Fibroblast of lung (primary cell): ENCODE data around the gene GRIN2D.

ENCODE experiments used
- CTCF ChIP-seq, 2 donors: IDR thresholded peaks in 1 of 2; conservative IDR thresholded peaks in 1 of 2; 1 replicate in 1 of 2; 2 replicates in 1 of 2; pipeline ENCODE4 v1.5.1; 2011 to 2012; ENCODE audit warnings: low read length in 2 of 2, control low read depth in 1 of 2, inconsistent platforms in 1 of 2, low read depth in 1 of 2, mild to moderate bottlenecking in 1 of 2
- EZH2 ChIP-seq: IDR thresholded peaks from 2 replicates; pipeline ENCODE4 v1.5.1; 2012; ENCODE audit warnings: low read length, control low read depth, mild to moderate bottlenecking; ENCODE audit errors: missing control alignments

GRCh38 chr19:48424694-48425219 lies 31.3 kb downstream of the GRIN2D start:
- TF ChIP-seq CTCF (conservative IDR thresholded peaks at IDR 0.05 in 1 of 2, IDR thresholded peaks at IDR 0.05 in 1 of 2; ENCODE audit: low read depth in 1 of 2, low read length in 2 of 2): no peak
- TF ChIP-seq EZH2: no peak
